ENCODE measurements around the gene THBD.

Gene THBD

GRCh38 chr20:23079926-23080325 lies 30.5 kb upstream of the THBD start:
- Histone ChIP-seq H3K4me3 (replicated peaks; ENCODE audit: insufficient read depth, low read length) (no peak overlapping the region), H3K27ac (replicated peaks) (no peak overlapping the region), H3K27me3 (ENCODE audit: insufficient read depth, poor library complexity, severe bottlenecking) (no peaks in the 10 kb centered on the region)
- no peak for TF ChIP-seq POLR2AphosphoS5 (IDR thresholded peaks at IDR 0.05; ENCODE audit: low read depth)
- no peak for DNase-seq (ENCODE audit: low read depth in 1 of 2, low spot score in 1 of 2)

GRCh38 chr20:23079016-23079351 lies 29.5 kb upstream of the THBD start:
- TF ChIP-seq POLR2AphosphoS5 (IDR thresholded peaks at IDR 0.05; ENCODE audit: low read depth), result no peak
- no peak for TF ChIP-seq CTCF (IDR thresholded peaks at IDR 0.05; ENCODE audit: insufficient read depth, low read length)
- TF ChIP-seq REST (IDR thresholded peaks at IDR 0.05; ENCODE audit: insufficient replicate concordance, low read depth), result no peak
- TF ChIP-seq SPI1 (IDR thresholded peaks at IDR 0.05; ENCODE audit: borderline replicate concordance, low read depth), result no peak
- TF ChIP-seq GABPA (IDR thresholded peaks at IDR 0.05; ENCODE audit: low read depth), result no peak
- H3K27ac ChIP-seq (replicated peaks), result no peak overlapping the region
- H3K4me3 ChIP-seq (replicated peaks; ENCODE audit: insufficient read depth, low read length), result no peak overlapping the region
- no peaks in the 10 kb centered on the region for H3K27me3 ChIP-seq (ENCODE audit: insufficient read depth, poor library complexity, severe bottlenecking)
- no peak for DNase-seq (ENCODE audit: low read depth in 1 of 2, low spot score in 1 of 2)

- H3K4me3 ChIP-seq (replicated peaks; ENCODE audit: insufficient read depth, low read length), result no peak overlapping the region
- TF ChIP-seq SPI1 (IDR thresholded peaks at IDR 0.05; ENCODE audit: borderline replicate concordance, low read depth), result no peak
- no peak for TF ChIP-seq POLR2AphosphoS5 (IDR thresholded peaks at IDR 0.05; ENCODE audit: low read depth)
- no peak overlapping the region for H3K27ac ChIP-seq (replicated peaks)
- DNase-seq (ENCODE audit: low read depth in 1 of 2, low spot score in 1 of 2), result no peak
- no peaks in the 10 kb centered on the region for H3K27me3 ChIP-seq (ENCODE audit: insufficient read depth, poor library complexity, severe bottlenecking)
These were observed 29.0 kb upstream of the THBD start for GRCh38 chr20:23078351-23079015.

- Histone ChIP-seq H3K27ac (replicated peaks) (no peak overlapping the region), H3K27me3 (ENCODE audit: insufficient read depth, poor library complexity, severe bottlenecking) (no peaks in the 10 kb centered on the region), H3K4me3 (replicated peaks; ENCODE audit: insufficient read depth, low read length) (no peak overlapping the region)
- DNase-seq (ENCODE audit: low read depth in 1 of 2, low spot score in 1 of 2), result no peak
- TF ChIP-seq GABPA (IDR thresholded peaks at IDR 0.05; ENCODE audit: low read depth) (no peak), REST (IDR thresholded peaks at IDR 0.05; ENCODE audit: insufficient replicate concordance, low read depth) (no peak), POLR2AphosphoS5 (IDR thresholded peaks at IDR 0.05; ENCODE audit: low read depth) (no peak), SPI1 (IDR thresholded peaks at IDR 0.05; ENCODE audit: borderline replicate concordance, low read depth) (no peak)
These were observed 27.8 kb upstream of the THBD start for GRCh38 chr20:23077277-23077676.

GRCh38 chr20:23074052-23074451 lies 24.6 kb upstream of the THBD start:
- TF ChIP-seq GABPA (IDR thresholded peaks at IDR 0.05; ENCODE audit: low read depth) (no peak), POLR2AphosphoS5 (IDR thresholded peaks at IDR 0.05; ENCODE audit: low read depth) (no peak), REST (IDR thresholded peaks at IDR 0.05; ENCODE audit: insufficient replicate concordance, low read depth) (no peak), CTCF (IDR thresholded peaks at IDR 0.05; ENCODE audit: insufficient read depth, low read length) (no peak), SPI1 (IDR thresholded peaks at IDR 0.05; ENCODE audit: borderline replicate concordance, low read depth) (no peak)
- no peak for DNase-seq (ENCODE audit: low read depth in 1 of 2, low spot score in 1 of 2)
- Histone ChIP-seq H3K27me3 (ENCODE audit: insufficient read depth, poor library complexity, severe bottlenecking) (no peaks in the 10 kb centered on the region), H3K4me3 (replicated peaks; ENCODE audit: insufficient read depth, low read length) (no peak overlapping the region), H3K27ac (replicated peaks) (no peak overlapping the region)

Data from HL-60 (cell line).